SK-N-SH treated with all-trans-retinoic acid at 6 μM for 48 hours (cell line): ENCODE measurements around the gene POU5F1.
"Not testable (repeated sequence)": the region's sequence is repeated elsewhere in the genome, so short reads cannot be mapped to it uniquely, and the experiment has no call there.

Experiments used
- CSDC2 ChIP-seq: fragments of 250-450 bp; sonication (Bioruptor Pico); IDR thresholded peaks from 2 replicates; pipeline ENCODE4 v1.5.0; 2020; ENCODE audit warnings: mild to moderate bottlenecking, moderate library complexity
- ESRRG ChIP-seq: fragments of 250-450 bp; sonication (Bioruptor Pico); IDR thresholded peaks from 2 replicates; pipeline ENCODE4 v1.6.1; 2021; ENCODE audit warnings: mild to moderate bottlenecking
- GLIS3 ChIP-seq: fragments of 250-450 bp; sonication (Bioruptor Pico); IDR thresholded peaks from 2 replicates; pipeline ENCODE4 v1.5.0; 2020; ENCODE audit warnings: mild to moderate bottlenecking, moderate library complexity
- RARB ChIP-seq: fragments of 250-450 bp; sonication (Bioruptor Pico); IDR thresholded peaks from 2 replicates; pipeline ENCODE4 v1.8.0; 2021; ENCODE audit warnings: mild to moderate bottlenecking, moderate library complexity
- TCF4 ChIP-seq: fragments of 250-450 bp; sonication (Bioruptor Pico); IDR thresholded peaks from 2 replicates; pipeline ENCODE4 v1.8.0; 2021; ENCODE audit warnings: mild to moderate bottlenecking, moderate library complexity, borderline replicate concordance
- ZC3H10 ChIP-seq: fragments of 250-450 bp; sonication (Bioruptor Pico); IDR thresholded peaks from 2 replicates; pipeline ENCODE4 v1.5.1; 2021; ENCODE audit warnings: mild to moderate bottlenecking, moderate library complexity
- ZFP3 ChIP-seq: fragments of 250-450 bp; sonication (Bioruptor Pico); IDR thresholded peaks from 2 replicates; pipeline ENCODE4 v1.5.0; 2020; ENCODE audit warnings: mild to moderate bottlenecking, moderate library complexity
- ZFP30 ChIP-seq: fragments of 450-650 bp; formaldehyde crosslinking; IDR thresholded peaks from 2 replicates; pipeline ENCODE4 v1.5.0; 2022; ENCODE audit warnings: mild to moderate bottlenecking, moderate library complexity
- TF ChIP-seq, protein P1 (sequence below): fragments of 250-450 bp; sonication (Bioruptor Pico); IDR thresholded peaks from 2 replicates; pipeline ENCODE4 v1.5.1; 2020; ENCODE audit warnings: low read depth, mild to moderate bottlenecking, moderate library complexity

DNA sequence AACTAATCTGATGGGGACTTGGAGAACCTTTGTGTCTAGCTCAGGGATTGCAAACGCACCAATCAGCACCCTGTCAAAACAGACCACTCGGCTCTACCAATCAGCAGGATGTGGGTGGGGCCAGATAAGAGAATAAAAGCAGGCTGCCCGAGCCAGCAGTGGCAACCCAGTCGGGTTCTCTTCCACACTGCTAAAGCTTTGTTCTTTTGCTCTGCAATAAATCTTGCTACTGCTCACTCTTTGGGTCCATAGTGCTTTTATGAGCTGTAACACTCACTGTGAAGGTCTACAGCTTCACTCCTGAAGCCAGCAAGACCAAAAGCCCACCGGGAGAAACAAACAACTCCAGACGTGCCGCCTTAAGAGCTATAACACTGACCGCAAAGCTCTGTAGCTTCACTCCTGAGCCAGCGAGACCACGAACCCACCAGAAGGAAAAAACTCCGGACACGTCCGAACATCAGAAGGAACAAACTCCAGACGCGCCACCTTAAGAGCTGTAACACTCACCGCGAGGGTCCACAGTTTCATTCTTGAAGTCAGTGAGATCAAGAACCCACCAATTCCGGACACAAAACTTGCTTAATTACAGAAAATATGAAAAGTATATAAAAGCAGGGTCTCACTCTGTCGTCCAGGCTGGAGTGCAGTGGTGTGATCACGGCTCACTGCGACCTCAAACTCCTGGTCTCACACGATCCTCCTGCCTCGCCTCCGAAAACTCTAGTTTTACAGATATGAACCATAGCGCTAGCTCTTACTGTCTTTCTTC is 26.0 kb upstream of the POU5F1 start:
- TF ChIP-seq, protein P1, sequence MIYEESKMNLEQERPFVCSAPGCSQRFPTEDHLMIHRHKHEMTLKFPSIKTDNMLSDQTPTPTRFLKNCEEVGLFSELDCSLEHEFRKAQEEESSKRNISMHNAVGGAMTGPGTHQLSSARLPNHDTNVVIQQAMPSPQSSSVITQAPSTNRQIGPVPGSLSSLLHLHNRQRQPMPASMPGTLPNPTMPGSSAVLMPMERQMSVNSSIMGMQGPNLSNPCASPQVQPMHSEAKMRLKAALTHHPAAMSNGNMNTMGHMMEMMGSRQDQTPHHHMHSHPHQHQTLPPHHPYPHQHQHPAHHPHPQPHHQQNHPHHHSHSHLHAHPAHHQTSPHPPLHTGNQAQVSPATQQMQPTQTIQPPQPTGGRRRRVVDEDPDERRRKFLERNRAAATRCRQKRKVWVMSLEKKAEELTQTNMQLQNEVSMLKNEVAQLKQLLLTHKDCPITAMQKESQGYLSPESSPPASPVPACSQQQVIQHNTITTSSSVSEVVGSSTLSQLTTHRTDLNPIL (CRISPR knock-in tag), result not testable (repeated sequence)
- TF ChIP-seq GLIS3 (CRISPR knock-in tag); ZFP30 (CRISPR knock-in tag); RARB (CRISPR knock-in tag); ZC3H10 (CRISPR knock-in tag); TCF4 (CRISPR knock-in tag); ZFP3 (CRISPR knock-in tag); CSDC2 (CRISPR knock-in tag); ESRRG: not testable (repeated sequence)
